Measurements from ENCODE around the gene SH3GL1. TPM values are rescaled to one million over a fixed set of nuclear protein-coding genes. Genes with fewer than 3 reads are reported as not detected.

The SH3GL1 gene
- polyA plus RNA-seq, 3 donors, result 14.0 to 33.9 (median 15.0) TPM

DNA sequence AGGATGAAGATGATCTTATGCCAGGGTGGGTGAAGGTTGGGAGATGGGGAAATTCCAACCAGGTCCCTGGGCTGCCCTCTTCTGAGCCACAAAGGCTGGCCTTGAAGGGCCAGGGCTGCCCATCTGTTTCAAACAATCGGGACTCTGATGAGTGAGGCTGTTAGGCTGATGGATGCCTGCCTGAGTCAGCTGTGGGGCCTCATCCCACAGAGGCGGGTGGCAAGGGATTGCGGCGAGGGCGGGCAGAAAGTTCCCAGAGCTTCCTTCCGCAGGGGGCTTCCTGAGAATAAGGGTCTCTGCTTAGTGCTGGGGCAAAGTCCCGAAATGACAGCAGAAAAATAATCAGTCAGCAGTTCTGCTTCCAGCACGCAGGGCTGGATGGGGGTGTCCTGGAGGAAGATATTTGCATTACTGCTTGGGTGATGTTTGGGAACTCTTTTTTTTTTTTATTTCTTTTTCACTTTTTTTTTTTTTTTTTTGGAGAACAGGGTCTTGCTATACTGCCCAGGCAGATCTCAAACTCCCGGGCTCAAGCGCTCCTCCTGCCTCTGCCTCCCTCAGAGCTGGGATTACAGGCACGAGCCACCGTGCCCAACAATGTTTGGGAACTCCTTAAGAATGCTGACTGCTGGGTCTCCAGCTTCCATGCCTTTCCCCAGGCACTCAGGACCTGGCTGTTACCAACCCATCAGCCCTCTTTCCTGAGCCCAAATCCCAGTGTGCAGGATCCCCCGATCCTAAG, 14.1 kb downstream of the SH3GL1 start:
- Mint-ChIP-seq H3K36me3 (peaks cover 27 to 62% of the 10 kb centered on the region in 2 donors), H3K27me3 (ENCODE audit: low read depth in 3 of 3) (peaks cover 0 to 2% (median 1%) of the 10 kb centered on the region in 3 donors), H3K9me3 (peaks cover 0 to 2% (median 0%) of the 10 kb centered on the region in 7 donors), H3K4me1 (peaks cover 29% of the 10 kb centered on the region), H3K4me3 (no peak overlapping the region), H3K27ac (peak overlapping the region in 2 of 7 donors; percentile 20 to 33)
- intact Hi-C loops (cut with micrococcal nuclease), result no loop called here
- DNase-seq, result no peak
- 82% methylated on average over 9 of the region's 13 CpGs for WGBS (ENCODE audit: insufficient coverage)
- Histone ChIP-seq H3K27me3 (ENCODE audit: control insufficient read depth in 2 of 2, insufficient read depth in 2 of 2, low read length in 2 of 2) (no peaks in the 10 kb centered on the region), H3K79me2 (ENCODE audit: insufficient read depth, low read length) (peaks cover 95% of the 10 kb centered on the region), H2AFZ (ENCODE audit: insufficient read depth, low read depth, low read length, poor library complexity, severe bottlenecking) (no peak overlapping the region), H3K4me2 (replicated peaks; ENCODE audit: extremely low read depth, low read length, poor library complexity, severe bottlenecking) (no peak overlapping the region), H3K4me1 (ENCODE audit: control insufficient read depth in 1 of 2, insufficient read depth in 2 of 2, low read length in 2 of 2) (peaks cover 17 to 19% of the 10 kb centered on the region in 2 donors), H3K4me3 (replicated peaks in 1 of 3; ENCODE audit: low read depth in 2 of 3, low read length in 3 of 3) (no peak overlapping the region), H3K9ac (ENCODE audit: insufficient read depth, low read length, poor library complexity, severe bottlenecking) (no peak overlapping the region), H3K27ac (ENCODE audit: low read depth in 1 of 2, low read length in 2 of 2) (no peak overlapping the region), H4K20me1 (ENCODE audit: insufficient read depth, low read length) (peaks cover 99% of the 10 kb centered on the region), H3K36me3 (replicated peaks in 1 of 2; ENCODE audit: control insufficient read depth in 1 of 2, insufficient read depth in 2 of 2, low read length in 2 of 2) (peaks cover 28 to 48% of the 10 kb centered on the region in 2 donors), H3K9me3 (replicated peaks in 1 of 2; ENCODE audit: control insufficient read depth in 1 of 2, insufficient read depth in 1 of 2, low read length in 2 of 2) (no peaks in the 10 kb centered on the region)
- TF ChIP-seq, protein P1, sequence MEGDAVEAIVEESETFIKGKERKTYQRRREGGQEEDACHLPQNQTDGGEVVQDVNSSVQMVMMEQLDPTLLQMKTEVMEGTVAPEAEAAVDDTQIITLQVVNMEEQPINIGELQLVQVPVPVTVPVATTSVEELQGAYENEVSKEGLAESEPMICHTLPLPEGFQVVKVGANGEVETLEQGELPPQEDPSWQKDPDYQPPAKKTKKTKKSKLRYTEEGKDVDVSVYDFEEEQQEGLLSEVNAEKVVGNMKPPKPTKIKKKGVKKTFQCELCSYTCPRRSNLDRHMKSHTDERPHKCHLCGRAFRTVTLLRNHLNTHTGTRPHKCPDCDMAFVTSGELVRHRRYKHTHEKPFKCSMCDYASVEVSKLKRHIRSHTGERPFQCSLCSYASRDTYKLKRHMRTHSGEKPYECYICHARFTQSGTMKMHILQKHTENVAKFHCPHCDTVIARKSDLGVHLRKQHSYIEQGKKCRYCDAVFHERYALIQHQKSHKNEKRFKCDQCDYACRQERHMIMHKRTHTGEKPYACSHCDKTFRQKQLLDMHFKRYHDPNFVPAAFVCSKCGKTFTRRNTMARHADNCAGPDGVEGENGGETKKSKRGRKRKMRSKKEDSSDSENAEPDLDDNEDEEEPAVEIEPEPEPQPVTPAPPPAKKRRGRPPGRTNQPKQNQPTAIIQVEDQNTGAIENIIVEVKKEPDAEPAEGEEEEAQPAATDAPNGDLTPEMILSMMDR (IDR thresholded peaks at IDR 0.05), result no peak

DNA sequence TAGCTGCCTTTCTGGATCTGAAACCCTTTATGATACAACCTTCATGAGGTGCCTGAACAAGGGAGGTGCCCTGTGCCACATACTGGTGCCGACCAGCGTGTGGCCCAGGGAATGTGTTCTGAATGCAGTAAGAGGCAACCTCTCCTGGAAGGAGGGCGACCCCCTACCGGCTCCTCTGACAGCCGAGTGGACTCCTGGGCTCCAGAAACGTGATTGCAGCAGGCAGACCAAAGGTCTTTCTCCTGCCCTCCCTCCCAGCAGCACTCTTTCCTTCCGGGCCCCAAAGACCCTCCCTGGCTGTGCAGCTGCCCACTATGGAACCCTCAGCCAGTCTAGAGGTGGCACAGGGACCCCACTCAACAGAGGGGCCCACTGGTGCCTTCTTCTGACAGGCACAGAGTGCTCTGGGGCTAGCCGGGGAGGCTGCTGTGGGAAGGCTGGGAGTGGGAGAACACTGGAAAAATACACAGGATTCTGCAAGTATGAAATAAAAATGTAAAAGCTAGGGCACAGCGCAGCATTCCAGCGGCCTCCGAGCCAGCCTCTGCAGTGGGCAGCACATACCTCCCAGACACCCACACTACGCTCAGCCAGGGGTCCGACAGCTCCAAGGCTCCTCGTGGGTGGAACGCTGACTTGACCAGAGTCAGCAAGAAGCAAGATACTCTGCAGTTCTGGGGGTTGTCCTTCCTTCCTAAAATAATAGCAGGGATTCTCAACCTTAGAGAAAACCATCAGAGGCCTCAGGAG, 14.9 kb downstream of the SH3GL1 start:
- Histone ChIP-seq H3K9ac (ENCODE audit: insufficient read depth, low read length, poor library complexity, severe bottlenecking) (no peak overlapping the region), H2AFZ (ENCODE audit: insufficient read depth, low read depth, low read length, poor library complexity, severe bottlenecking) (no peak overlapping the region), H3K4me2 (replicated peaks; ENCODE audit: extremely low read depth, low read length, poor library complexity, severe bottlenecking) (no peak overlapping the region), H4K20me1 (ENCODE audit: insufficient read depth, low read length) (peaks cover 99% of the 10 kb centered on the region), H3K4me3 (replicated peaks in 1 of 3; ENCODE audit: low read depth in 2 of 3, low read length in 3 of 3) (no peak overlapping the region), H3K27me3 (ENCODE audit: control insufficient read depth in 2 of 2, insufficient read depth in 2 of 2, low read length in 2 of 2) (no peaks in the 10 kb centered on the region), H3K36me3 (replicated peaks in 1 of 2; ENCODE audit: control insufficient read depth in 1 of 2, insufficient read depth in 2 of 2, low read length in 2 of 2) (peaks cover 28 to 48% of the 10 kb centered on the region in 2 donors), H3K4me1 (ENCODE audit: control insufficient read depth in 1 of 2, insufficient read depth in 2 of 2, low read length in 2 of 2) (peaks cover 15 to 19% of the 10 kb centered on the region in 2 donors), H3K27ac (ENCODE audit: low read depth in 1 of 2, low read length in 2 of 2) (no peak overlapping the region), H3K9me3 (replicated peaks in 1 of 2; ENCODE audit: control insufficient read depth in 1 of 2, insufficient read depth in 1 of 2, low read length in 2 of 2) (no peaks in the 10 kb centered on the region), H3K79me2 (ENCODE audit: insufficient read depth, low read length) (peaks cover 94% of the 10 kb centered on the region)
- peaks cover 29% of the 10 kb centered on the region for H3K4me1 Mint-ChIP-seq
- peak overlapping the region in 3 of 7 donors; percentile 20 to 53 (median 33) for H3K27ac Mint-ChIP-seq
- DNase-seq, result no peak
- peaks cover 27 to 60% of the 10 kb centered on the region in 2 donors for H3K36me3 Mint-ChIP-seq
- TF ChIP-seq, protein P1 (IDR thresholded peaks at IDR 0.05), result no peak
- no peaks in the 10 kb centered on the region for H3K9me3 Mint-ChIP-seq
- intact Hi-C loops (cut with micrococcal nuclease), result no loop called here
- WGBS (ENCODE audit: insufficient coverage), result 97% methylated on average over 11 of the region's 15 CpGs
- peaks cover 1 to 6% (median 1%) of the 10 kb centered on the region in 3 donors for H3K27me3 Mint-ChIP-seq (ENCODE audit: low read depth in 3 of 3)
- no peak overlapping the region for H3K4me3 Mint-ChIP-seq
